Stomach (tissue), 4 donors: ENCODE measurements around the gene DNAJA3.

Experiments used
- EP300 ChIP-seq: sonication (generic); formaldehyde crosslinking; IDR thresholded peaks from one replicate; pipeline ENCODE4 v1.6.1; 2017; ENCODE audit warnings: antibody characterized with exemption
- POLR2A ChIP-seq, 4 donors: fragments of 450-650 bp; IDR thresholded peaks; one replicate each; pipeline ENCODE4 v1.6.1; 2016; ENCODE audit warnings: antibody characterized with exemption in 4 of 4, control low read depth in 2 of 4, mild to moderate bottlenecking in 1 of 4, moderate library complexity in 1 of 4
- TF ChIP-seq, protein P1 (sequence below), 7 experiments: fragments of 450-650 bp in 4 of 7; fragments of 200-600 bp in 3 of 7; sonication (generic) in 3 of 7; IDR thresholded peaks; one replicate each; pipeline ENCODE4 v1.5.1; 2016 to 2019; ENCODE audit warnings: antibody characterized with exemption in 7 of 7, control low read depth in 2 of 7, mild to moderate bottlenecking in 1 of 7

DNA sequence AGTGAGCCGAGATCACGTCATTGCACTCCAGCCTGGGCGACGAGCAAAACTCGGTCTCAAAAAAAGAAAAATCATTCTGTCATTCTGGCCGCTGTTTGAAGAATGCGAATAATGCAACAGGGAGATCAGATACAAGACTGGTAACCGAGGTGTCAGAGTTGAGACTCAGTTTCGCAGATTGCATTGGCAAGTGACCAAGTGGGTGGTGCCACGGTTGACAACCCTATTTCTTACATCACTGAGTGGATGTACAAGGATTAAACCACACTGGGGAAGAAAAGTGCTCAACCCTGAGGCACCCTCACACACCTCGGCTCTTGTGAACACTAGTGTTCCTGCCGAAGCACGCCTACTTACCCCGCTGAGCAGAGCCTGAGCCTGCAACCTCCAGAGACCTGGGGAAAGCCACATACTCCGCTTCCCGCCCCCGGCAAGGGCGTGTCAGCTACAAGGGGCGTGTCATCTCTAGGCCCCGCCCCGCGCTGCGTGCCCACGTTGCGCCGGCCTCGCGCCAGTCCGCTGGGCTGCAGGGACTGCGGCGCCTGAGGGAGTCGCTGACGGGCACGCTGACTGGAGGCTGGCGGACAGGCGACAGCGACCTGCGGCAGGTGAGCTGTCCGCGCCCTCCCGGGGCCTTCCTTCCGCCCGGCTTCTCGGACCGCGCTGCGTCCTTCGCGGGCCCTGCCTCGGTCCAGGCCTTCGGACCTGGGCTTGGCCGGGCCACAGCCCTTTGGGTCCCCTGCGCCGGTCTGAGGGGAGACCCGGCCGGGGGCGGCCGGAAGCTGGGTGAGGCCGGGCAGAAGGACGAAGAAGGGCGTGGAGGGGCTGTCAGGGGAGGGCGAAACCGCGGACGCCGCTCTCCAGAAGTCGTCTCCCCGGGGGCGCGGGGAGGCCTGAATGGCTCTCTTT is 50.5 kb downstream of the DNAJA3 start, which contains the start of gene HMOX2:
- TF ChIP-seq, protein P1, sequence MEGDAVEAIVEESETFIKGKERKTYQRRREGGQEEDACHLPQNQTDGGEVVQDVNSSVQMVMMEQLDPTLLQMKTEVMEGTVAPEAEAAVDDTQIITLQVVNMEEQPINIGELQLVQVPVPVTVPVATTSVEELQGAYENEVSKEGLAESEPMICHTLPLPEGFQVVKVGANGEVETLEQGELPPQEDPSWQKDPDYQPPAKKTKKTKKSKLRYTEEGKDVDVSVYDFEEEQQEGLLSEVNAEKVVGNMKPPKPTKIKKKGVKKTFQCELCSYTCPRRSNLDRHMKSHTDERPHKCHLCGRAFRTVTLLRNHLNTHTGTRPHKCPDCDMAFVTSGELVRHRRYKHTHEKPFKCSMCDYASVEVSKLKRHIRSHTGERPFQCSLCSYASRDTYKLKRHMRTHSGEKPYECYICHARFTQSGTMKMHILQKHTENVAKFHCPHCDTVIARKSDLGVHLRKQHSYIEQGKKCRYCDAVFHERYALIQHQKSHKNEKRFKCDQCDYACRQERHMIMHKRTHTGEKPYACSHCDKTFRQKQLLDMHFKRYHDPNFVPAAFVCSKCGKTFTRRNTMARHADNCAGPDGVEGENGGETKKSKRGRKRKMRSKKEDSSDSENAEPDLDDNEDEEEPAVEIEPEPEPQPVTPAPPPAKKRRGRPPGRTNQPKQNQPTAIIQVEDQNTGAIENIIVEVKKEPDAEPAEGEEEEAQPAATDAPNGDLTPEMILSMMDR (IDR thresholded peaks at IDR 0.05): peak in 5 of 7 experiments; percentile 6 to 49 (median 26)
- no peak for TF ChIP-seq EP300
- TF ChIP-seq POLR2A (IDR thresholded peaks at IDR 0.05): peak in 2 of 4 donors; percentile 42 to 91
